CD8-positive, alpha-beta memory T cell (primary cell): Measurements from ENCODE around the gene ADAM12. TPM values are rescaled to one million over a fixed set of nuclear protein-coding genes. Genes with fewer than 3 reads are reported as not detected.

Experiments
- CTCF ChIA-PET: fragments of 350-600 bp; sonication (Branson Sonifier 250); formaldehyde crosslinking; loops from one replicate; lab custom pipeline; 2021; ENCODE audit warnings: antibody characterized with exemption; lab: Charles Lee
- POLR2A ChIA-PET: fragments of 350-600 bp; sonication (Branson Sonifier 250); formaldehyde crosslinking; loops from one replicate; lab custom pipeline; 2021; ENCODE audit warnings: antibody characterized with exemption; lab: Charles Lee
- DNase-seq, 5 donors: peaks; one replicate each; pipeline versions ENCODE4 v3.0.0 to v3.0.0-alpha.2; 2020 to 2022; ENCODE audit warnings: mixed read lengths in 1 of 5
- H3K27ac ChIP-seq: one replicate; pipeline ENCODE4 v1.7.0; 2013; ENCODE audit warnings: low read depth, mild to moderate bottlenecking, low read length, moderate library complexity
- H3K27me3 ChIP-seq: 2 replicates; pipeline ENCODE4 v1.7.0; 2013; ENCODE audit warnings: low read length, mild to moderate bottlenecking; ENCODE audit not compliant: insufficient read depth, poor library complexity, severe bottlenecking
- H3K36me3 ChIP-seq: 2 replicates; pipeline ENCODE4 v1.7.0; 2013; ENCODE audit warnings: mild to moderate bottlenecking, low read length, moderate library complexity; ENCODE audit not compliant: insufficient read depth
- H3K4me1 ChIP-seq: 2 replicates; pipeline ENCODE4 v1.7.0; 2013; ENCODE audit warnings: mild to moderate bottlenecking, low read length, moderate library complexity; ENCODE audit not compliant: insufficient read depth
- H3K4me3 ChIP-seq: 2 replicates; pipeline ENCODE4 v1.7.0; 2013; ENCODE audit warnings: mild to moderate bottlenecking, low read length
- H3K9me3 ChIP-seq: 2 replicates; pipeline ENCODE4 v1.7.0; 2013; ENCODE audit warnings: mild to moderate bottlenecking, low read length
- H3K27ac Mint-ChIP-seq, 8 donors: one replicate each; pipeline ENCODE4 v1.8.0; 2020 to 2021; ENCODE audit warnings: mixed read lengths in 8 of 8, mild to moderate bottlenecking in 6 of 8, inconsistent platforms in 3 of 8, moderate library complexity in 3 of 8
- H3K27me3 Mint-ChIP-seq, 2 donors: one replicate each; pipeline ENCODE4 v1.8.0; 2020 to 2021; ENCODE audit warnings: mixed read lengths in 2 of 2, mild to moderate bottlenecking in 1 of 2, moderate library complexity in 1 of 2
- H3K36me3 Mint-ChIP-seq, 3 donors: one replicate each; pipeline ENCODE4 v1.8.0; 2020 to 2021; ENCODE audit warnings: mixed read lengths in 3 of 3, inconsistent platforms in 1 of 3, mild to moderate bottlenecking in 1 of 3
- H3K4me1 Mint-ChIP-seq, 3 donors: one replicate each; pipeline ENCODE4 v1.8.0; 2020 to 2021; ENCODE audit warnings: mixed read lengths in 3 of 3, inconsistent platforms in 1 of 3, mild to moderate bottlenecking in 1 of 3
- H3K4me3 Mint-ChIP-seq, 7 donors: one replicate each; pipeline ENCODE4 v1.8.0; 2020 to 2021; ENCODE audit warnings: mixed read lengths in 7 of 7, mild to moderate bottlenecking in 6 of 7, moderate library complexity in 4 of 7, inconsistent platforms in 2 of 7
- H3K9me3 Mint-ChIP-seq, 5 donors: one replicate each; pipeline ENCODE4 v1.8.0; 2020 to 2022; ENCODE audit warnings: mixed read lengths in 5 of 5, mild to moderate bottlenecking in 3 of 5, moderate library complexity in 2 of 5, inconsistent platforms in 1 of 5
- polyA plus RNA-seq: library from polyadenylated mRNA; unstranded; fragments of 300-500 nt; fragmentation: Illumina TruSeq; gene quantifications from one replicate; pipeline ENCODE4 v1.2.3, GENCODE V29; 2021
- total RNA-seq, 2 experiments: library from RNA; stranded (reverse); gene quantifications; one replicate each; pipeline ENCODE4 v1.2.3, GENCODE V29; 2021

The ADAM12 gene
- total and polyA plus RNA-seq, 3 experiments from 2014 or later: 0.11 to 6.4 (median 0.31) TPM

- H3K4me3 Mint-ChIP-seq: no peak overlapping the region
- no peaks in the 10 kb centered on the region for H3K27me3 ChIP-seq
- H3K27ac ChIP-seq: no peak overlapping the region
- no peak for DNase-seq
- H3K36me3 Mint-ChIP-seq: no peaks in the 10 kb centered on the region
- peak overlapping the region in 1 of 8 donors; percentile 36 for H3K27ac Mint-ChIP-seq
- CTCF ChIA-PET: no interaction called here
- no peaks in the 10 kb centered on the region for H3K9me3 ChIP-seq
- no peaks in the 10 kb centered on the region for H3K4me1 ChIP-seq
- peaks cover 0 to under 1% of the 10 kb centered on the region in 2 donors for H3K27me3 Mint-ChIP-seq
- H3K4me3 ChIP-seq: no peak overlapping the region
- H3K9me3 Mint-ChIP-seq: peaks cover 0 to under 1% (median 0%) of the 10 kb centered on the region in 5 donors
- H3K4me1 Mint-ChIP-seq: peaks cover 0 to under 1% (median 0%) of the 10 kb centered on the region in 3 donors
- no peaks in the 10 kb centered on the region for H3K36me3 ChIP-seq
- POLR2A ChIA-PET: no interaction called here
These were observed 286.5 kb downstream of the ADAM12 start for GRCh38 chr10:126101736-126102135.

GRCh38 chr10:126101325-126101724 is 287.0 kb downstream of the ADAM12 start:
- H3K4me1 Mint-ChIP-seq: no peaks in the 10 kb centered on the region
- no peak overlapping the region for H3K4me3 Mint-ChIP-seq
- Histone ChIP-seq H3K27ac (no peak overlapping the region), H3K4me3 (no peak overlapping the region), H3K27me3 (no peaks in the 10 kb centered on the region), H3K4me1 (no peaks in the 10 kb centered on the region), H3K9me3 (no peaks in the 10 kb centered on the region), H3K36me3 (no peaks in the 10 kb centered on the region)
- H3K36me3 Mint-ChIP-seq: no peaks in the 10 kb centered on the region
- CTCF ChIA-PET: no interaction called here
- POLR2A ChIA-PET: no interaction called here
- no peaks in the 10 kb centered on the region for H3K27me3 Mint-ChIP-seq
- H3K27ac Mint-ChIP-seq: peak overlapping the region in 1 of 8 donors; percentile 36
- DNase-seq: no peak
- no peaks in the 10 kb centered on the region for H3K9me3 Mint-ChIP-seq

GRCh38 chr10:126099366-126099765 is 288.9 kb downstream of the ADAM12 start:
- Mint-ChIP-seq H3K27ac (no peak overlapping the region), H3K27me3 (no peaks in the 10 kb centered on the region), H3K4me1 (no peaks in the 10 kb centered on the region), H3K36me3 (no peaks in the 10 kb centered on the region), H3K4me3 (no peak overlapping the region), H3K9me3 (no peaks in the 10 kb centered on the region)
- Histone ChIP-seq H3K4me1 (no peaks in the 10 kb centered on the region), H3K36me3 (no peaks in the 10 kb centered on the region), H3K27me3 (no peaks in the 10 kb centered on the region), H3K9me3 (no peaks in the 10 kb centered on the region), H3K27ac (no peak overlapping the region), H3K4me3 (no peak overlapping the region)
- ChIA-PET CTCF (interaction anchor here (1.9 kb wide), 1 partner anchor 16 kb away, joined by 4 read pairs; no protein-coding TSS in a partner anchor), POLR2A (no interaction called here)
- DNase-seq: no peak

- POLR2A ChIA-PET: no interaction called here
- no peaks in the 10 kb centered on the region for H3K9me3 ChIP-seq
- CTCF ChIA-PET: interaction anchor here (1.9 kb wide), 1 partner anchor 14 kb away, joined by 4 read pairs; no protein-coding TSS in a partner anchor
- Mint-ChIP-seq H3K4me3 (no peak overlapping the region), H3K36me3 (no peaks in the 10 kb centered on the region), H3K4me1 (no peaks in the 10 kb centered on the region), H3K27ac (no peak overlapping the region), H3K9me3 (no peaks in the 10 kb centered on the region), H3K27me3 (no peaks in the 10 kb centered on the region)
- no peak for DNase-seq
- no peak overlapping the region for H3K27ac ChIP-seq
- no peaks in the 10 kb centered on the region for H3K4me1 ChIP-seq
- H3K36me3 ChIP-seq: no peaks in the 10 kb centered on the region
- no peak overlapping the region for H3K4me3 ChIP-seq
- H3K27me3 ChIP-seq: no peaks in the 10 kb centered on the region
These were observed 290.1 kb downstream of the ADAM12 start for GRCh38 chr10:126098226-126098581.

- no peaks in the 10 kb centered on the region for H3K27me3 ChIP-seq
- no peak overlapping the region for H3K4me3 ChIP-seq
- H3K36me3 Mint-ChIP-seq: no peaks in the 10 kb centered on the region
- POLR2A ChIA-PET: no interaction called here
- no peaks in the 10 kb centered on the region for H3K4me1 ChIP-seq
- H3K9me3 Mint-ChIP-seq: no peaks in the 10 kb centered on the region
- DNase-seq: no peak
- H3K27ac ChIP-seq: no peak overlapping the region
- CTCF ChIA-PET: no interaction called here
- no peaks in the 10 kb centered on the region for H3K27me3 Mint-ChIP-seq
- H3K9me3 ChIP-seq: no peaks in the 10 kb centered on the region
- H3K4me1 Mint-ChIP-seq: no peaks in the 10 kb centered on the region
- H3K27ac Mint-ChIP-seq: peak overlapping the region in 1 of 8 donors; percentile 33
- H3K4me3 Mint-ChIP-seq: no peak overlapping the region
- H3K36me3 ChIP-seq: no peaks in the 10 kb centered on the region
These were observed 290.6 kb downstream of the ADAM12 start for GRCh38 chr10:126097558-126098225.

GRCh38 chr10:126094537-126094936 is 293.7 kb downstream of the ADAM12 start:
- Histone ChIP-seq H3K36me3 (no peaks in the 10 kb centered on the region), H3K9me3 (no peaks in the 10 kb centered on the region), H3K27me3 (no peaks in the 10 kb centered on the region), H3K27ac (no peak overlapping the region), H3K4me3 (no peak overlapping the region), H3K4me1 (no peaks in the 10 kb centered on the region)
- peaks cover 0 to 2% of the 10 kb centered on the region in 2 donors for H3K27me3 Mint-ChIP-seq
- DNase-seq: no peak
- H3K4me1 Mint-ChIP-seq: no peaks in the 10 kb centered on the region
- CTCF ChIA-PET: no interaction called here
- no peaks in the 10 kb centered on the region for H3K9me3 Mint-ChIP-seq
- POLR2A ChIA-PET: no interaction called here
- H3K36me3 Mint-ChIP-seq: no peaks in the 10 kb centered on the region
- H3K27ac Mint-ChIP-seq: no peak overlapping the region
- no peak overlapping the region for H3K4me3 Mint-ChIP-seq

GRCh38 chr10:126092366-126093215 is 295.7 kb downstream of the ADAM12 start:
- Mint-ChIP-seq H3K9me3 (peaks cover 0 to 2% (median 0%) of the 10 kb centered on the region in 5 donors), H3K4me1 (no peaks in the 10 kb centered on the region), H3K36me3 (no peaks in the 10 kb centered on the region), H3K27me3 (peaks cover 0 to 2% of the 10 kb centered on the region in 2 donors), H3K27ac (peak overlapping the region in 1 of 8 donors; percentile 7), H3K4me3 (no peak overlapping the region)
- H3K4me3 ChIP-seq: no peak overlapping the region
- no peaks in the 10 kb centered on the region for H3K27me3 ChIP-seq
- no peaks in the 10 kb centered on the region for H3K4me1 ChIP-seq
- no peaks in the 10 kb centered on the region for H3K36me3 ChIP-seq
- no peak overlapping the region for H3K27ac ChIP-seq
- DNase-seq: no peak
- POLR2A ChIA-PET: no interaction called here
- CTCF ChIA-PET: no interaction called here
- no peaks in the 10 kb centered on the region for H3K9me3 ChIP-seq
